GM23338 (cell line): ENCODE results near the gene DMD.

ENCODE experiments used
- CREB1 ChIP-seq: fragments of 250-450 bp; sonication (Bioruptor Pico); IDR thresholded peaks from 2 replicates; pipeline ENCODE4 v1.5.0; 2020; ENCODE audit warnings: low read depth, mild to moderate bottlenecking, moderate library complexity
- EZH2 ChIP-seq: fragments of 200-600 bp; sonication (generic); IDR thresholded peaks from one replicate; pipeline ENCODE4 v1.8.0; 2017; ENCODE audit warnings: antibody characterized with exemption, mild to moderate bottlenecking, low read depth; ENCODE audit not compliant: unreplicated experiment
- EZH2phosphoT487 ChIP-seq: fragments of 200-600 bp; sonication (generic); IDR thresholded peaks from one replicate; pipeline ENCODE4 v1.8.1; 2018; ENCODE audit warnings: antibody characterized with exemption; ENCODE audit not compliant: unreplicated experiment
- JUNB ChIP-seq: IDR thresholded peaks from one replicate; pipeline ENCODE4 v1.6.1; 2016; ENCODE audit warnings: antibody characterized with exemption; ENCODE audit not compliant: unreplicated experiment
- NANOG ChIP-seq: IDR thresholded peaks from 2 replicates; pipeline ENCODE4 v1.6.1; 2016; ENCODE audit warnings: antibody characterized with exemption, borderline replicate concordance
- POLR2AphosphoS5 ChIP-seq: IDR thresholded peaks from 2 replicates; pipeline ENCODE4 v1.6.1; 2016; ENCODE audit warnings: antibody characterized with exemption, low read depth
- STAT1 ChIP-seq: IDR thresholded peaks from one replicate; pipeline ENCODE4 v1.6.1; 2016; ENCODE audit warnings: antibody characterized with exemption; ENCODE audit not compliant: unreplicated experiment
- ZNF331 ChIP-seq: fragments of 250-450 bp; sonication (Bioruptor Pico); IDR thresholded peaks from 2 replicates; pipeline ENCODE4 v1.5.0; 2020; ENCODE audit warnings: low read depth, mild to moderate bottlenecking, moderate library complexity
- TF ChIP-seq, protein P1 (sequence below), 2 experiments: fragments of 200-600 bp in 1 of 2; sonication (generic) in 1 of 2; conservative IDR thresholded peaks; 2 replicates each; pipeline versions ENCODE4 v1.5.1 to v1.6.1; 2016 to 2017; ENCODE audit warnings: antibody characterized with exemption in 2 of 2, low read depth in 2 of 2, mild to moderate bottlenecking in 2 of 2, moderate library complexity in 1 of 2
- TF ChIP-seq, protein P2 (sequence below): IDR thresholded peaks from one replicate; pipeline ENCODE4 v1.6.1; 2018; ENCODE audit warnings: antibody characterized with exemption; ENCODE audit not compliant: unreplicated experiment

DNA sequence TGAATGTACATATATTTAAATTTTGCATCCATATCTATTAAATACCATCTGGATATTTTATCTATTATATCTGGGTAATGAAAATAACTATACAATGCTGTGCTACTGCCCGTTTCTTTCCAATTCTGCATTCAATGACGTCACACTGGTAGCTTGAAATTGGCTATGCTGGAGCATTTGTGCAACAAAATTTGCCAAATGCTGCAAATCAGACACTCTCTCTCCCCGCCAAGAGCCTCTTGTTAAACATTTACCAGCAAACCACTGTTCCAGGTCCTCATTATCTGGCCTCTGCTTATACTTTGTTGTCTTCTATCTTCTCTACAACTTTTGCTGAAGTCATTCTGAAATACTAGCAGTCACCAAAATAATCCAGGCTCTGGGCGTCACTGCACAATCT is 1201.1 kb downstream of the DMD start:
- TF ChIP-seq, protein P1, sequence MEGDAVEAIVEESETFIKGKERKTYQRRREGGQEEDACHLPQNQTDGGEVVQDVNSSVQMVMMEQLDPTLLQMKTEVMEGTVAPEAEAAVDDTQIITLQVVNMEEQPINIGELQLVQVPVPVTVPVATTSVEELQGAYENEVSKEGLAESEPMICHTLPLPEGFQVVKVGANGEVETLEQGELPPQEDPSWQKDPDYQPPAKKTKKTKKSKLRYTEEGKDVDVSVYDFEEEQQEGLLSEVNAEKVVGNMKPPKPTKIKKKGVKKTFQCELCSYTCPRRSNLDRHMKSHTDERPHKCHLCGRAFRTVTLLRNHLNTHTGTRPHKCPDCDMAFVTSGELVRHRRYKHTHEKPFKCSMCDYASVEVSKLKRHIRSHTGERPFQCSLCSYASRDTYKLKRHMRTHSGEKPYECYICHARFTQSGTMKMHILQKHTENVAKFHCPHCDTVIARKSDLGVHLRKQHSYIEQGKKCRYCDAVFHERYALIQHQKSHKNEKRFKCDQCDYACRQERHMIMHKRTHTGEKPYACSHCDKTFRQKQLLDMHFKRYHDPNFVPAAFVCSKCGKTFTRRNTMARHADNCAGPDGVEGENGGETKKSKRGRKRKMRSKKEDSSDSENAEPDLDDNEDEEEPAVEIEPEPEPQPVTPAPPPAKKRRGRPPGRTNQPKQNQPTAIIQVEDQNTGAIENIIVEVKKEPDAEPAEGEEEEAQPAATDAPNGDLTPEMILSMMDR (conservative IDR thresholded peaks at IDR 0.05; ENCODE audit: low read depth in 2 of 2), result no peak
- TF ChIP-seq POLR2AphosphoS5, result no peak
- TF ChIP-seq CREB1 (CRISPR knock-in tag), result no peak
- no peak for TF ChIP-seq EZH2
- TF ChIP-seq NANOG, result no peak
- TF ChIP-seq EZH2phosphoT487, result no peak
- TF ChIP-seq, protein P2, sequence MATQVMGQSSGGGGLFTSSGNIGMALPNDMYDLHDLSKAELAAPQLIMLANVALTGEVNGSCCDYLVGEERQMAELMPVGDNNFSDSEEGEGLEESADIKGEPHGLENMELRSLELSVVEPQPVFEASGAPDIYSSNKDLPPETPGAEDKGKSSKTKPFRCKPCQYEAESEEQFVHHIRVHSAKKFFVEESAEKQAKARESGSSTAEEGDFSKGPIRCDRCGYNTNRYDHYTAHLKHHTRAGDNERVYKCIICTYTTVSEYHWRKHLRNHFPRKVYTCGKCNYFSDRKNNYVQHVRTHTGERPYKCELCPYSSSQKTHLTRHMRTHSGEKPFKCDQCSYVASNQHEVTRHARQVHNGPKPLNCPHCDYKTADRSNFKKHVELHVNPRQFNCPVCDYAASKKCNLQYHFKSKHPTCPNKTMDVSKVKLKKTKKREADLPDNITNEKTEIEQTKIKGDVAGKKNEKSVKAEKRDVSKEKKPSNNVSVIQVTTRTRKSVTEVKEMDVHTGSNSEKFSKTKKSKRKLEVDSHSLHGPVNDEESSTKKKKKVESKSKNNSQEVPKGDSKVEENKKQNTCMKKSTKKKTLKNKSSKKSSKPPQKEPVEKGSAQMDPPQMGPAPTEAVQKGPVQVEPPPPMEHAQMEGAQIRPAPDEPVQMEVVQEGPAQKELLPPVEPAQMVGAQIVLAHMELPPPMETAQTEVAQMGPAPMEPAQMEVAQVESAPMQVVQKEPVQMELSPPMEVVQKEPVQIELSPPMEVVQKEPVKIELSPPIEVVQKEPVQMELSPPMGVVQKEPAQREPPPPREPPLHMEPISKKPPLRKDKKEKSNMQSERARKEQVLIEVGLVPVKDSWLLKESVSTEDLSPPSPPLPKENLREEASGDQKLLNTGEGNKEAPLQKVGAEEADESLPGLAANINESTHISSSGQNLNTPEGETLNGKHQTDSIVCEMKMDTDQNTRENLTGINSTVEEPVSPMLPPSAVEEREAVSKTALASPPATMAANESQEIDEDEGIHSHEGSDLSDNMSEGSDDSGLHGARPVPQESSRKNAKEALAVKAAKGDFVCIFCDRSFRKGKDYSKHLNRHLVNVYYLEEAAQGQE, result no peak
- TF ChIP-seq STAT1, result no peak
- no peak for TF ChIP-seq JUNB
- TF ChIP-seq ZNF331 (CRISPR knock-in tag), result no peak
